GM12892 (cell line): ENCODE data around the gene CFAP46.

Experiments
- POLR2A ChIP-seq: IDR thresholded peaks from 2 replicates; pipeline ENCODE4 v1.6.1; 2011; ENCODE audit warnings: low read depth, low read length, control low read depth
- POLR2AphosphoS5 ChIP-seq: IDR thresholded peaks from 2 replicates; pipeline ENCODE4 v1.6.1; 2011; ENCODE audit warnings: low read depth, low read length, control low read depth
- TAF1 ChIP-seq: IDR thresholded peaks from 2 replicates; pipeline ENCODE4 v1.6.1; 2011; ENCODE audit warnings: low read depth, mild to moderate bottlenecking, control low read depth, low read length, borderline replicate concordance

GRCh38 chr10:132777441-132777840 lies 164.9 kb downstream of the CFAP46 start:
- TF ChIP-seq POLR2AphosphoS5 (no peak), POLR2A (no peak), TAF1 (no peak)
